HG03196 (cell line): ENCODE results near the gene BTBD6.

Experiments used
- ATAC-seq: cut with Tn5 transposase; IDR thresholded peaks from one replicate; pipeline ENCODE4 v1.9.1; 2021; ENCODE audit not compliant: unreplicated experiment

The BTBD6 gene

GRCh38 chr14:105211086-105211757, 37.1 kb upstream of the BTBD6 start:
- no peak for ATAC-seq

GRCh38 chr14:105211758-105212089, 36.6 kb upstream of the BTBD6 start:
- ATAC-seq: no peak

GRCh38 chr14:105212541-105213300, 35.6 kb upstream of the BTBD6 start:
- ATAC-seq: no peak

- ATAC-seq: no peak
Measured at GRCh38 chr14:105213361-105213760, 35.0 kb upstream of the BTBD6 start.

GRCh38 chr14:105214324-105214915, 33.9 kb upstream of the BTBD6 start:
- no peak for ATAC-seq

- no peak for ATAC-seq
Measured at GRCh38 chr14:105215602-105216001, 32.7 kb upstream of the BTBD6 start.

GRCh38 chr14:105216490-105217247, 31.7 kb upstream of the BTBD6 start:
- no peak for ATAC-seq

- no peak for ATAC-seq
Measured at GRCh38 chr14:105217774-105218173, 30.6 kb upstream of the BTBD6 start.

GRCh38 chr14:105218611-105219010, 29.7 kb upstream of the BTBD6 start:
- no peak for ATAC-seq

- no peak for ATAC-seq
Measured at GRCh38 chr14:105219043-105219612, 29.2 kb upstream of the BTBD6 start.

- ATAC-seq: no peak
Measured at GRCh38 chr14:105219753-105220152, 28.6 kb upstream of the BTBD6 start.

GRCh38 chr14:105220699-105221597, 27.4 kb upstream of the BTBD6 start:
- no peak for ATAC-seq

GRCh38 chr14:105221598-105222178, 26.6 kb upstream of the BTBD6 start:
- no peak for ATAC-seq

GRCh38 chr14:105223260-105223659, 25.1 kb upstream of the BTBD6 start:
- no peak for ATAC-seq

GRCh38 chr14:105223770-105224544, 24.4 kb upstream of the BTBD6 start:
- no peak for ATAC-seq

- ATAC-seq: no peak
Measured at GRCh38 chr14:105224845-105225570, 23.3 kb upstream of the BTBD6 start.

- no peak for ATAC-seq
Measured at GRCh38 chr14:105226198-105226597, 22.1 kb upstream of the BTBD6 start.

- no peak for ATAC-seq
Measured at GRCh38 chr14:105227346-105227745, 21.0 kb upstream of the BTBD6 start.
